Thymus (tissue), 11 donors: ENCODE data around the gene TYRP1. TPM values are rescaled to one million over a fixed set of nuclear protein-coding genes. Genes with fewer than 3 reads are reported as not detected.
"Not testable (repeated sequence)": the region's sequence is repeated elsewhere in the genome, so short reads cannot be mapped to it uniquely, and the experiment has no call there.

Experiments
- DNase-seq, 9 donors: peaks; one replicate each; pipeline ENCODE4 v3.0.0-alpha.2; 2013; ENCODE audit warnings: low spot score in 9 of 9, low read depth in 6 of 9, missing footprints in 1 of 9
- H3K27ac ChIP-seq, 2 donors: one replicate each; pipeline ENCODE4 v1.5.1; 2013; ENCODE audit warnings: control low read depth in 1 of 2, low read depth in 1 of 2, low read length in 1 of 2, mild to moderate bottlenecking in 1 of 2, moderate library complexity in 1 of 2
- H3K27me3 ChIP-seq, 2 donors: one replicate each; pipeline ENCODE4 v1.5.1; 2013; ENCODE audit warnings: low read length in 1 of 2; ENCODE audit not compliant: control insufficient read depth in 2 of 2, insufficient read depth in 1 of 2
- H3K36me3 ChIP-seq, 2 donors: one replicate each; pipeline ENCODE4 v1.5.1; 2013; ENCODE audit warnings: low read length in 1 of 2, mild to moderate bottlenecking in 1 of 2, moderate library complexity in 1 of 2; ENCODE audit not compliant: control insufficient read depth in 2 of 2, insufficient read depth in 2 of 2
- H3K4me1 ChIP-seq, 2 donors: one replicate each; pipeline ENCODE4 v1.5.1; 2013; ENCODE audit warnings: low read length in 2 of 2; ENCODE audit not compliant: control insufficient read depth in 2 of 2, insufficient read depth in 2 of 2
- H3K4me3 ChIP-seq, 2 donors: one replicate each; pipeline ENCODE4 v1.5.1; 2013; ENCODE audit warnings: low read length in 2 of 2, control low read depth in 1 of 2, mild to moderate bottlenecking in 1 of 2
- H3K9me3 ChIP-seq, 2 donors: one replicate each; pipeline ENCODE4 v1.5.1; 2013; ENCODE audit warnings: low read length in 1 of 2, mild to moderate bottlenecking in 1 of 2; ENCODE audit not compliant: control insufficient read depth in 2 of 2, insufficient read depth in 1 of 2
- WGBS: extraction: QIAGEN DNeasy Blood & Tissue Kit; methylation state at CpG from one replicate; pipeline ENCODE4 v1.1.7; 2013; 5-methylcytosine and 5-hydroxymethylcytosine counted together
- polyA plus RNA-seq: library from polyadenylated mRNA; stranded (reverse); fragments of 200-250 nt; gene quantifications from one replicate; pipeline ENCODE4 v1.2.3, GENCODE V29; 2013
- total RNA-seq: library from RNA; stranded (reverse); fragments of 120-200 nt; gene quantifications from one replicate; pipeline ENCODE4 v1.2.4, GENCODE V29; 2013
- donor health status: healthy.

Gene TYRP1
- total and polyA plus RNA-seq, 2 donors: 0.09 to 0.19 TPM

GRCh38 chr9:12659220-12659619, 34.0 kb upstream of the TYRP1 start:
- H3K36me3 ChIP-seq: no peaks in the 10 kb centered on the region
- no peaks in the 10 kb centered on the region for H3K4me1 ChIP-seq
- peaks cover 0 to 8% of the 10 kb centered on the region in 2 donors for H3K9me3 ChIP-seq
- 96% methylated on average over 4 of the region's 4 CpGs for WGBS
- H3K27ac ChIP-seq: no peak overlapping the region
- H3K27me3 ChIP-seq: no peaks in the 10 kb centered on the region
- no peak for DNase-seq
- H3K4me3 ChIP-seq: no peak overlapping the region

- WGBS: 74% methylated on average over 2 of the region's 2 CpGs
- Histone ChIP-seq H3K9me3 (no peaks in the 10 kb centered on the region), H3K4me3 (no peak overlapping the region), H3K36me3 (no peaks in the 10 kb centered on the region), H3K4me1 (no peaks in the 10 kb centered on the region), H3K27ac (no peak overlapping the region), H3K27me3 (no peaks in the 10 kb centered on the region)
- DNase-seq: no peak
Observed at GRCh38 chr9:12666813-12667212, 26.4 kb upstream of the TYRP1 start.

- DNase-seq: no peak
- no peaks in the 10 kb centered on the region for H3K27me3 ChIP-seq
- H3K27ac ChIP-seq: no peak overlapping the region
- no peaks in the 10 kb centered on the region for H3K9me3 ChIP-seq
- no peaks in the 10 kb centered on the region for H3K36me3 ChIP-seq
- 94% methylated on average over 3 of the region's 3 CpGs for WGBS
- H3K4me3 ChIP-seq: no peak overlapping the region
- H3K4me1 ChIP-seq: no peaks in the 10 kb centered on the region
Observed at GRCh38 chr9:12667892-12668291, 25.3 kb upstream of the TYRP1 start.

- WGBS: 85% methylated on average over 2 of the region's 2 CpGs
- no peaks in the 10 kb centered on the region for H3K4me1 ChIP-seq
- DNase-seq: no peak
- no peaks in the 10 kb centered on the region for H3K36me3 ChIP-seq
- no peaks in the 10 kb centered on the region for H3K27me3 ChIP-seq
- no peaks in the 10 kb centered on the region for H3K9me3 ChIP-seq
- no peak overlapping the region for H3K27ac ChIP-seq
- H3K4me3 ChIP-seq: no peak overlapping the region
Observed at GRCh38 chr9:12670006-12670405, 23.2 kb upstream of the TYRP1 start.

- H3K4me1 ChIP-seq: no peaks in the 10 kb centered on the region
- 85% methylated on average over 5 of the region's 5 CpGs for WGBS
- no peaks in the 10 kb centered on the region for H3K27me3 ChIP-seq
- no peaks in the 10 kb centered on the region for H3K36me3 ChIP-seq
- H3K27ac ChIP-seq: no peak overlapping the region
- DNase-seq: no peak
- no peaks in the 10 kb centered on the region for H3K9me3 ChIP-seq
- H3K4me3 ChIP-seq: no peak overlapping the region
Observed at GRCh38 chr9:12674961-12675360, 18.2 kb upstream of the TYRP1 start.

GRCh38 chr9:12677462-12678126, 15.6 kb upstream of the TYRP1 start:
- WGBS: 97% methylated on average over 11 of the region's 11 CpGs
- H3K4me3 ChIP-seq: not testable (repeated sequence)

GRCh38 chr9:12680341-12680740, 12.8 kb upstream of the TYRP1 start:
- WGBS: 86% methylated on average over 2 of the region's 2 CpGs
- no peak for DNase-seq
- H3K27ac ChIP-seq: no peak overlapping the region

More at GRCh38 chr9:12677462-12678126, 15.6 kb upstream of the TYRP1 start:
- H3K36me3 ChIP-seq, H3K4me1 ChIP-seq, H3K27ac ChIP-seq, H3K27me3 ChIP-seq, DNase-seq, H3K9me3 ChIP-seq: not testable (repeated sequence)

GRCh38 chr9:12680757-12681156, 12.4 kb upstream of the TYRP1 start:
- DNase-seq: no peak
- no peak overlapping the region for H3K4me3 ChIP-seq
- H3K27me3 ChIP-seq: no peaks in the 10 kb centered on the region
- WGBS: 97% methylated on average over 3 of the region's 3 CpGs
- no peaks in the 10 kb centered on the region for H3K9me3 ChIP-seq
- H3K4me1 ChIP-seq: no peaks in the 10 kb centered on the region
- no peak overlapping the region for H3K27ac ChIP-seq
- no peaks in the 10 kb centered on the region for H3K36me3 ChIP-seq

More at GRCh38 chr9:12680341-12680740, 12.8 kb upstream of the TYRP1 start:
- no peaks in the 10 kb centered on the region for H3K36me3 ChIP-seq
- no peaks in the 10 kb centered on the region for H3K27me3 ChIP-seq
- no peaks in the 10 kb centered on the region for H3K4me1 ChIP-seq
- no peaks in the 10 kb centered on the region for H3K9me3 ChIP-seq
- H3K4me3 ChIP-seq: no peak overlapping the region

- H3K9me3 ChIP-seq: no peaks in the 10 kb centered on the region
- H3K27ac ChIP-seq: no peak overlapping the region
- DNase-seq: no peak
- no peaks in the 10 kb centered on the region for H3K27me3 ChIP-seq
- H3K4me3 ChIP-seq: no peak overlapping the region
- no peaks in the 10 kb centered on the region for H3K36me3 ChIP-seq
- no peaks in the 10 kb centered on the region for H3K4me1 ChIP-seq
Observed at GRCh38 chr9:12681620-12682019, 11.6 kb upstream of the TYRP1 start.
